Stimulated activated CD4-positive, alpha-beta T cell treated with anti-CD3 and anti-CD28 coated beads, Interleukin-12 subunit alpha, Interleukin-12 subunit beta, amount 100 ng/mL, for 48 hours (primary cell): Measurements from ENCODE around the gene ASPHD2.
"Not testable (repeated sequence)": the region's sequence is repeated elsewhere in the genome, so short reads cannot be mapped to it uniquely, and the experiment has no call there.

Experiments used
- DNase-seq, 3 donors: peaks; one replicate each; pipeline ENCODE4 v3.0.0-alpha.2; 2020; ENCODE audit warnings: low read depth in 2 of 3, low spot score in 1 of 3

Gene ASPHD2

GRCh38 chr22:26428515-26429457 lies at the start of gene ASPHD2:
Gene ASPHD2, plus strand, starts transcription at chr22:26429260. Its CDS starts 4,356 bp downstream, at chr22:26433616.
- DNase-seq: peak; percentile 50 to 66 (median 63)

DNA sequence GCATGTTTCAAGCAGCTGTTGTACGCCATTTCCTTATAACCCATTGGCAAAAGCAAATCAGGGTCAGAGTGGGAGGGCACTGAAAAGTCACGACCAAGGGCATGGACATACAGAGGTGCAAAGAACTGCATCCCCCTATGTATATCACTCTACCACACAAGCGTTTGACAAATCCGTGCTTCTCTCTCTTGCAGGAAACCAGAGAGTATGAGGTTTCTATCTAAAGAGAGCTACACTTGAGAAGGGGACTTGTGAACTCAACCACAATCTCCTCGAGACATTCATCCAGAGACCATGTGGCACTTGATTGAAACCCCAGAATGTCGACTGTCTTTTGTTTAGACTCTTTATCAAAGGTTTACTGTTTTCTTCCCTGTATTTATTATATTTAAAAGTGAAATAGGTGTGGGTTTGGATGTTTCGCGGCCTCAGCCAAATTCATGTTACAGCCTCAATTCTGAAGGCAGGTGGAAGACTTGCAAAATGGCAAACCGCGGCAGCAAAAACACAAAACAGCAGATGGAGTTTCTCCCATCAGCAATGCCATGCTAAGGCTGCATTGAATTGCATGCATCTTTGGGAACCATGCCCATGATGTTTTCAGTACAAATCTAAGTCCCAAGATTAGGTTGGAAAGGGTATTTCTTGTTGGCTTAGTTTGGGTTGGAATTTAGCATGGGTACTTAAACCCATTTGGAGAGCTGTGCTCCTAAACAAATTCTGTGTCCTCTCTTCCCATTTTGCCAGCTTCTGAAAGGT lies 48.8 kb upstream of the ASPHD2 start:
- no peak for DNase-seq

GRCh38 chr22:26382782-26383181 lies 46.3 kb upstream of the ASPHD2 start:
- DNase-seq: no peak

DNA sequence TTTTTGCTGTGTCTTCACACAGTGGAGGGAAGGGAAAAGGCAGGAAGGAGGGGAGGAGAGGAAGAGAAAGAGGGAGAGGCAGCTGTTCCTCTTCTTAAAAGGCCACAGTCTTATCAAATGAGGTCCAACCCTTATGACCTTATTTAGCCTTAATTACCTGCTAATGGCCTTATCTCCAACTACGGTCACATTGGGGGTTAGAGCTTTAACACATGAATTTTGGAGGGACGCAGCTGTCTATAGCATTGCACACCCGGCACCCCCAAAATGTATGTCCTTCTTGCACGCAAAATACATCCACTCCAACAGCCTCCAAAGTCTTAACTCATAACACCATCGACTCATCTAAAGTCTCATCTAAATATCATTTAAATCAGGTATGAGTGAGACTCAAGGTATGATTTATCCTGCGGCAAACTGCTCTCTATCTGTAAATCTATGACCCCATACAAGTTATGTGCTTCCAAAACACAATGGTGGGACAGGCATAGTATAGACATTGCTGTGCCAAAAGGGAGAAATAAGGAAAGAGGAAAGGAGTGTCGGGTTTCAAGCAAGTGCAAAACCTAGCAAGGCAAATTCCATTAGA lies 45.0 kb upstream of the ASPHD2 start:
- no peak for DNase-seq

DNA sequence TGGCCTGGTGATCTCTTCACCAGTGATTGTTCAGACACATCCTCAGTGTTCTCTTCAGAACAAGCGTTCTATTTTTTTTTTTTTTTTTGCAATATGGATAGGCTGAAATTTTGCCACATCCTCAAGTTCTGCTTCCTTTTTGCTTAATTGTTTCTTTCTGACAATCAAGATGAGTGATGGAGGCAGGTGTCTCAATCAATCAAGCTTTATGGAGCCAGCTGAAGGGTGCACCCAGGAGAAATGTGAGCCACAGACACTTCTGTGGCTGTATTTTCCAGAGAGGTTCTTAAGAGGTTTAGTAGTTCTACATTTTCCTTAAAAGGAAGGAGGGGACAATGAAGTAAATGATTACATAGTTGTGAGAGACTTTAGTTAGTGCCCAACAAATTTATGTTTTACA lies 43.9 kb upstream of the ASPHD2 start:
- DNase-seq: no peak

GRCh38 chr22:26389125-26389524 lies 39.9 kb upstream of the ASPHD2 start:
- DNase-seq: no peak

- no peak for DNase-seq
Measured at GRCh38 chr22:26391091-26391490, 38.0 kb upstream of the ASPHD2 start.

GRCh38 chr22:26391623-26392022 lies 37.4 kb upstream of the ASPHD2 start:
- DNase-seq: no peak

DNA sequence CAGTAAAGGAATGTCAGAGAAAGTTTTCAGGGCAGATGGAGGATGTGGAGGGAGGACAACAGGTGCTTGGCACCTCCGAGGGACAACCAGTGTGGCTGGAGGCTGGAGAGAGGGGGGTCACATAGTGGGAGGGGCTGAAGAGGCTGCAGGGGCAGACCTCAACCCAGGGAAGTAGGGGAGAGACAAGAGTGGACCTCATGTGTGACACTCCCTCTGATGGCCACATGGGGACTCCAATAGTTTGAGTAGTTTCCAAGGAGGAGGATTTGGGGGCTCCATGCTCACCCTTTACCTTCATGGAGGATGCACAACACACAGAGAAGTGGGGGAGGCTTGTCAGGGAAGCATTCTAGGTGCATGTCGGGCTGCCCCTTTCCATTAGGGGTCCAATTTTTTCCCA lies 35.1 kb upstream of the ASPHD2 start:
- no peak for DNase-seq

DNA sequence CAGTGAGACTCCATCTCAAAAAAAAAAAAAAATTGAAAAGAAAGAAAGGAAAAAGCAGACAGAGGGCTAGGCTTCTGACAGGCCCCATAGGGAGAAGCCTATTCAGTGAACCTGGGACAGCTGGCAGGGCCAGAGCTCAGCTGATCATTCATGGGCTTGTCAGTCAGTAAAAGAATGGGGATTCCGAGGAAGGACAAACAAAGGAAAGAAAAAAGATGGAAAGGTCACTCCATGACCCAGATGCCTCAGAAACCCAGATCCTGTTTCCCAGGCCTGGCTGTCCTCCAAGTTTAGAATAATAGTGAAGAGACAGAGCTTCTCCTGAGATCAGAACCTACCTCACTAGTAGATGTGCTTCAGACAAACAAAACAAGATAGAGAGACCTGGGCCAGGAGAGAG lies 34.3 kb upstream of the ASPHD2 start:
- DNase-seq: no peak

DNA sequence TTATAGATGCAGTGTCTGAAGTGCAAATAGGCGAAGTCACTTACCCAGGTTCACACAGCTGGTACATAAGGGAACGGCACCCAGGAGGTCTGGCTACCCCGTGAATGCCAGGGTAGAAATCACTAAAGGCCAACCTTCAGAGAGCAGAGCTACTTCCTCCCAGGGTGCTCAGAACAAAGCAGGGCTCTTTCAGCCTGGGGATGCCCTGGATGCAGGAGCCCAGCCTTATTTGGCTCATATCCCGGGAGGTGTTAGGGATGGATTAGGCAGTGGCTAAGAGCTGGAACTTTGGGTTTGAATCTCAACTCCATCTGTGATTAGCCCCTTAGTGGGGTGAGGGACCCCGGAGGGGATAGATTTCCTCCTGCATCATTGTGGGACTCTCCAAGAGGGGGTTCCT lies 33.1 kb upstream of the ASPHD2 start:
- DNase-seq: no peak

DNA sequence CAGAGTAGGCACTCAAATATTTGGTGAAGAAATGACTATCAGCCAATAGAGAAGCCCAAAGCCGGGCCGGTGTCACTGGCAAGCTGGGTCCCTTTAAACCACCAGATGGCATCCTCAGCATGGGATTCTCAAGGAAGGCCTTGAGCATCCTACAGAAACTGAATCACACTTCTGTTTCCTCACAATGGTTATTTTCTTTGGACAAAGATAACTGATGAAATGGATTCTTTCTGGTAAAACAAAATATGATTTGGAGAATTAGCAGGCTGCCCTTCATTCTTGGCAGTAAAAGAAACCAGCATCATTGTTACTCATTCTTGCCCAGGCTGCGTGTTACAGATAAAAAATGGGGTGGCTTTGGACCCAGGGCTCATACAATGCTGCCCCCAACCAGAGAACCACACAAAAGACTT lies 30.3 kb upstream of the ASPHD2 start:
- peak; percentile 26 to 44 (median 33) for DNase-seq

DNA sequence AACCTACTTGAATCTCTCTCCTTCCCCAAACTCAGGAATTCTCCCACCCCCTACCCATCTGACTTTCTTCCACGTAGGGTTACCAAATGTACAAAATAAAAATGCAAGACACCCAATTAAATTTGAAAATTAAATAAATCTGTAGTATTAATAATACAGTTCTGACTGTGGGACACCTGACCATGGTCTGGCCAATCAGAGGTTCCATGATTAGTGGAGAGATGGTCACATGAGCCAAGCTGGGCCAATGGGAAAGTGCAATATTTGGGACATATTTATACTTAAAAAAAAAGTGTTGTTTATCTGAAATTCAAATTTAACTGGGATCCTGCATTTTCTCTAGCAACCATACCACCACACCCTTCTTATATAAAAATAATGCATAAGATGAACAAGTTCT lies 29.8 kb upstream of the ASPHD2 start:
- no peak for DNase-seq

- DNase-seq: no peak
Measured at GRCh38 chr22:26401726-26402125, 27.3 kb upstream of the ASPHD2 start.

GRCh38 chr22:26404851-26405421 lies 24.1 kb upstream of the ASPHD2 start:
- no peak for DNase-seq

DNA sequence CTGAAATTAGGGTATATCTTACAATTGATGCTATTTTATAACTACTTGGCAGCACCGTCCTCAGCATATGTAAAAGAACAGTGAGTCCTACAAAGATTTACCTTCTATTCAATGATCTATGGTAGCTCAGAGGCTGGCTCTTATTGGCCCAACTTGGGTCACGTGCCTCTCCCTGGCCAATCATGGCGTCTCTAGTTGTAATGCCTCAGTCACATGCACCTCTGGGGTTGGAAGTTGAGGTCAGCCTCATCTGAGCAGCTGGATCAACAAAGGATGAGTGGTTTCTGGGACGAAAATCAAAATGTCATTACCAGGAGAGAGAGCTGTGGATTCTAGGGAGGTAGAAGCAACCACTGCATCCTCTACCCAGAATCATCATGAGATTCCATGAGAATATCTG lies 22.9 kb upstream of the ASPHD2 start:
- no peak for DNase-seq

DNA sequence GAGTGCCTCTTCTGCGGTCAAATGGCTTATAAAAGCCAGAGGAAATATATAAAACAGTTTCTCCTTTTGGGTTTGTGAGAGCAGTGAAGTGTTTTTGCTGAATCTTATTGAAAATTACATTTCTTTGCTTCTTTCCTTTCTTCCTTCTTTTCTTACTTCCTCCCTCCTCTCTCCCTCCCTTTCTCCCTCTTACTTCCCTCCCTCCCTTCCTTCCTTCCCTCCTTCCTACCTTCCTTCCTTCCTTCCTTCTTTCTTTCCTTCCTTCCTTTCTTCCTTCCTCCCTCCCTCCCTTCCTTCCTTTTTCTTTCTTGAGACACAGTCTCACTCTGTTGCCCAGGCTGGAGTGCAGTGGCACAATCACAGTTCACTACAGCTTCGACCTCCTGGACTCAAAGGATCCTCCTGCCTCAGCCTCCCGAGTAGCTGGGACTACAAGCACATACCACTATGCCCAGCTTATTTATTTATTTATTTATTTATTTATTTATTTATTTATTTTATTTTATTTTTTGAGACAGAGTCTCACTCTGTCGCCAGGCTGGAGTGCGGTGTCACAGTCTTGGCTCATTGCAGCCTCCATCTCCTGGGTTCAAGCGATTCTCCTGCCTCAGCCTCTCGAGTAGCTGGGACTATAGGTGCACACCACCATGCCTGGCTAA lies 20.4 kb upstream of the ASPHD2 start:
- DNase-seq: not testable (repeated sequence)

- DNase-seq: no peak
Measured at GRCh38 chr22:26409719-26410335, 19.2 kb upstream of the ASPHD2 start.

DNA sequence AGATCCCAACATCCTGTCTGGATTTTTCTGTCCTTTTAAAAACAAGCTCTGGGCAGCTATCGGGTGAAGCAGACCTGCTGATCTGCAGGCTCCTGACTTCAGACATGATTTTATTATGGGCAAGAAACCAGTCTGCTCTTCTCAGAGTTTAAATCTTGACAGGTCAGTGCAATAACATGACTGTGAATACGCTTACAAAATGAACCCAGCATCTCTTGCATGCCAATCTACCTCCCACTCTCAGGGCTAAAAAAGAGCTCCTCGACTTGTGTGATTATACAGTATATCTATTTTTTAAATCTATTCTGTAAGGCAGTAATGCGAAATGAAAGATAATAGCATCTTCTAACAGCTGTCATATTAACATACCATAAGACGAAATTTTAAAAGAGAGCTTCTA lies 18.7 kb upstream of the ASPHD2 start:
- no peak for DNase-seq

DNA sequence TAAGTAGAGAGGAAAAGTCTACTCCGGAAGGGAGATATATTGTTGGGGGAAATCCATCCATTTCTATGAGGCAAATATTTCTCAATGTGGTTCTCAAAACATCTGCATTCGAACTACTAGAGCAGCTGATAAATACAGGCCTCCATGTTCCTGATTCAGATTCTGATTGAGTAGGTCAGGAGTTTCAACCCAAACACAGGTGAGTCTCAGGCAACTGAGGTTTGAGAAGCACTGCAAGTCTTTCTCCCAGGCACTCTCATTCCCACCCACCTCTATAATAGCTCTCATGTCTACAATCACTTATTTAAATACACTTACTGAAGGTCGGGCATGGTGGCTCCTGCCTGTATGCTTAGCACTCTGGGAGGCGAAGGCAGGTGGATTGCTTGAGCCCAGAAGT lies 14.7 kb upstream of the ASPHD2 start:
- DNase-seq: no peak

DNA sequence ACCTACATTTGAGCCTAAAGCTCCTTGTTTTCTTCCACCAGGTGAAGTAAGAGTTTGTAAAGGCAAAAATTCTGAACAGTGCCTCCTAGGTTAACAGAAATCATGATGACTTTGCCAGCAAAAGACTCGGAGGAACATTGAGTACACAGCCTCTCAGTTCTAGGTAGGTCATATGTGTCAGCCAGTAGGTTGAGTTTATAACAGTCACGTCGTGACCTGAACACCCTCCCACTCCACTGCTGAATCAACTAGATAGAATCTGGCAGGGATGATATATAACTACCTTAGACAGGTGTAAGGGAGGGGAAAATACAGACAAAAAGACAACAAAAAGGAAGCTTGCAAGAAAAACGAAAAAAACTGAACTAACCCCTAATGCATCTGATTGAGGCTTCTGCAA lies 12.8 kb upstream of the ASPHD2 start:
- DNase-seq: no peak
